ENCODE results near the gene RHNO1.

DNA sequence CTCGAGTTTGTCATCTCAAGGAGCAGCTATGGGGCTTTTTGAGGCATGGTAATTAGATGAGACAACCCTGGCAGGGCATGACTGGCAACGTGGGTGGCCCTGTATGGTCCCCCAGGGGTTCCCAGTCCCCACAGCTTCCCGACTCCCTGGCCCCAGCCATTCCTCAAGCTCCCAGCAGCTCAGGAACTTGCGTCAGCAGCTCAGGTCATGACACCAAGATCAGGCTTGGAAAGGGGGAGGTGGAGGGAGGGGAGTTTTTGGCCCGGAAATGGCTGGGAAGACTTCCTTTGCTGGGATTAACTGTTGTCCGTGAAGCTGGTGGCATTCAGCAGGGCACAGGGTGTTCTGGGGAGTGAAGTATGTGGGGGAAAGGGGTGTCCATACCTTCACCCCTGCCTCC lies 31.7 kb upstream of the RHNO1 start:
- TF ChIP-seq, protein P1, sequence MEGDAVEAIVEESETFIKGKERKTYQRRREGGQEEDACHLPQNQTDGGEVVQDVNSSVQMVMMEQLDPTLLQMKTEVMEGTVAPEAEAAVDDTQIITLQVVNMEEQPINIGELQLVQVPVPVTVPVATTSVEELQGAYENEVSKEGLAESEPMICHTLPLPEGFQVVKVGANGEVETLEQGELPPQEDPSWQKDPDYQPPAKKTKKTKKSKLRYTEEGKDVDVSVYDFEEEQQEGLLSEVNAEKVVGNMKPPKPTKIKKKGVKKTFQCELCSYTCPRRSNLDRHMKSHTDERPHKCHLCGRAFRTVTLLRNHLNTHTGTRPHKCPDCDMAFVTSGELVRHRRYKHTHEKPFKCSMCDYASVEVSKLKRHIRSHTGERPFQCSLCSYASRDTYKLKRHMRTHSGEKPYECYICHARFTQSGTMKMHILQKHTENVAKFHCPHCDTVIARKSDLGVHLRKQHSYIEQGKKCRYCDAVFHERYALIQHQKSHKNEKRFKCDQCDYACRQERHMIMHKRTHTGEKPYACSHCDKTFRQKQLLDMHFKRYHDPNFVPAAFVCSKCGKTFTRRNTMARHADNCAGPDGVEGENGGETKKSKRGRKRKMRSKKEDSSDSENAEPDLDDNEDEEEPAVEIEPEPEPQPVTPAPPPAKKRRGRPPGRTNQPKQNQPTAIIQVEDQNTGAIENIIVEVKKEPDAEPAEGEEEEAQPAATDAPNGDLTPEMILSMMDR (conservative IDR thresholded peaks at IDR 0.05; ENCODE audit: low read depth, low read length) = no peak
- TF ChIP-seq RAD21 (IDR thresholded peaks at IDR 0.05; ENCODE audit: low read length) (no peak), POLR2A (IDR thresholded peaks at IDR 0.05; ENCODE audit: low read depth, low read length) (no peak)

Data from IMR-90 (cell line).